Adipose tissue (tissue), 3 donors: Measurements from ENCODE around the gene XRCC1. TPM values are rescaled to one million over a fixed set of nuclear protein-coding genes. Genes with fewer than 3 reads are reported as not detected.
"Not testable (repeated sequence)": the region's sequence is repeated elsewhere in the genome, so short reads cannot be mapped to it uniquely, and the experiment has no call there.

Experiments
- H3K27ac ChIP-seq: one replicate; pipeline ENCODE4 v1.5.1; 2013; ENCODE audit warnings: low read depth, low read length
- WGBS, 3 donors: extraction: QIAGEN DNeasy Blood & Tissue Kit; methylation state at CpG; one replicate each; pipeline ENCODE4 v1.1.7; 2013; 5-methylcytosine and 5-hydroxymethylcytosine counted together
- polyA plus RNA-seq, 3 donors: library from polyadenylated mRNA; stranded (reverse); fragments of 200-250 nt; gene quantifications; one replicate each; pipeline ENCODE4 v1.2.3, GENCODE V29; 2013
- donor health status: healthy with polysubstance abuse.
- donor health status: Bipolar disorder and iron deficiency.
- donor health status: healthy.

Gene XRCC1
- polyA plus RNA-seq, 3 donors, result 13.6 to 18.6 (median 14.2) TPM

DNA sequence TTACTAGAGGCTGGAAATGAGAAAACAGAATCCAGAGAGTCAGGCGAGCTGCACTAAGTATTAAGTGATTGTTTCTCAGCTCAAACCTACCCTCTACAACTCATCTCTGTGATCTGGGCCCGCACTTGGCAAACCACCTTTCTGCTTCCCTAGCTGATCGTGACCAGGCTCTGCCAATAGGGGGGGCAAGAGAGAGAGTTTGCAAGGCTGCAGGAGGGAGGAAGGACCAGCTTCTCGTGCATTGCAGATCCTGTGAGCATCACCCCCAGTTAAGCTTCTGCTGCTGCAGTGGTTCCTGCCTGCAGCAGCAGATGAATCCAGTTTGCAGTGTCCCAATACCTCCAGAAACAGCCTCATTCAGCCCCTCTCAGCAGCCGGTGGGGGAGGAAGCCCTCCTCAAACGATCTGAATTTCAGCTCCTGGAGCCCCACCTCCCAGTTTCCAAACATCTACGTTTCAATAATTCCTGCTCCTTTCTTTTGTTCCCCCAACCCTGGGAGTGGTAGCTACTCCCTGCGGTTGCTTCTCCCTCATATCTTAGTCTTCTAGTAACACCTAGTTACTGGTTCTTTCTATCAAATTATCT is 20.0 kb downstream of the XRCC1 start:
- no peak overlapping the region for H3K27ac ChIP-seq
- WGBS, 3 donors, result 34 to 43% (median 36%) methylated on average over 8 of the region's 8 CpGs

DNA sequence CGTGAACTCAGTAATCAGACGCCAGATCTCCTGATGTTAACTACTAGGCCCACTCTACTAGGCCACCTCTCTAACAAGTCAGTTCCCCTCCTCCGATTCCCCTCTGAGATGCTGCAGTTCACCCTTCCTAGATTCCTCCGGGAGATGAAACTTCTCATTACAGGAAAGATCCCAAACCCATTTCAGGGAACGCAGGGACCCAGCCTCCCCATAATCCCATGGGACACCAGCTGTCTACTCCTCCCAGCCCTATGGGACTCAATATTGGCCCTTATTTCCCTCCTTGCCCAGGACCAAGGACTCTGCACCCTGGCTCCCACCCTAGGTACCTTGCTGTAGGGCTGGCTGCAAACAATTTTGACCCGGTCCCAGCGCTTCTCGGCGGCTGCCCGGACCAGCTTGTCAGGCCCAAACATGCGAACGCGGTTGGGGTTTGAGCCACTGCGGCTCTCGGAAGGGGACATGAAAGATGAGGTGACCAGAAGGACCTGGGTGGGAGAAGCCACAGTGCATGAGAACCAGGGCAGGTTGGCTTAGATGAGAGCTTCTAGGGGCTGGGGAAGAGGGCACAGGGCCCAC is 20.9 kb downstream of the XRCC1 start:
- WGBS, 3 donors, result 92 to 99% (median 95%) methylated on average over 15 of the region's 15 CpGs

DNA sequence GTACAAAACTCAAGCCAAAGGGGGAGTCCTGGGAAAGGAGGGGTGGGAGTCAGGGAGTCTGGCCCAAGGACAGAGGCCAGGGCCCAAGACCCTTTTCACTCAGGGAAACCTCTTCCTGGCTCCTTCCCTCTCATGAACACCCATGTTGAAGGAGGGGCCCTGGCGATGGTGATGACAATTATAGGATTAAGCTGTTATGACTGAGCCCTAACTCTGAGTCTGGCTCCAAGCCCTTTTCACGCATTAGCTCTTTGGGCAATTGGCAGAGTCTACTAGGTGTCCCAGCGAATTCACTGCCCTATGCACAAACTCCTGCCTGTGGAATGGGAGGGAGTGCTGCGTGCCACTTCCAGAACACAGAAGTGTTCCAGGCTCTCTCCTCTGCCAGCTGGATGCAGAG is 21.7 kb downstream of the XRCC1 start:
- no peak overlapping the region for H3K27ac ChIP-seq
- WGBS, 3 donors, result 77 to 92% (median 81%) methylated on average over 4 of the region's 4 CpGs

More for the DNA sequence above, 20.9 kb downstream of the XRCC1 start:
- no peak overlapping the region for H3K27ac ChIP-seq

DNA sequence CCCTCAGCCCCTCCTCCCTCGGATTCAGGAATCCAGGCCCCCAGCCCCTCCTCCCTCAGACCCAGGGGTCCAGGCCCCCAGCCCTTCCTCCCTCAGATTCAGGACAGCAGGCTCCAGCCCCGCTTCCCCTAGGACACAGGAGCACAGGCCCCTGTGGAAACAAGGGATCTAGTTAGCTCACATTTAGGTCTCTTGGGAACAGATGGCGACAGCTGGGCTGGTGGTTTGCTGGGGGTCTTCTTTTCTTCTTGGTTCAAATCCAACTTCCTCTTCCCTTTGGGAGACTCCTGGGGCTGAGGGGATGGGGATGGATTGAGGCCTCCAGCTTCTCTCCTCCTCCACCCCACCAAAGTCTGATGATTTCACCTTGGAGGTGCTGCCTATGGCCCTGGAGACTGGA is 22.7 kb downstream of the XRCC1 start:
- 73 to 93% (median 79%) methylated on average over 3 of the region's 3 CpGs for WGBS, 3 donors
- H3K27ac ChIP-seq, result no peak overlapping the region

DNA sequence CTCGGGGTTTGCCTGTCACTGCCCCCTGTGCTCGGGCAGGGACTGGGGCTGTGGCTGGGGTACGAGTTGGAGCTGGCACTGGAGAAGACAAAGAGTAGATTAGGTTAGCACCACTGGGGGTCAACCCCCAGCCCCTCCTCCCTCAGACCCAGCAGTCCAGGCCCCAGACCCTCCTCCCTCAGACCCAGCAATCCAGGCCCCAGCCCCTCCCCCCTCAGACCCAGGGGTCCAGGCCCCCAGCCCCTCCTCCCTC is 23.2 kb downstream of the XRCC1 start:
- H3K27ac ChIP-seq, result no peak overlapping the region
- 89 to 92% (median 91%) methylated on average over 3 of the region's 3 CpGs for WGBS, 3 donors

DNA sequence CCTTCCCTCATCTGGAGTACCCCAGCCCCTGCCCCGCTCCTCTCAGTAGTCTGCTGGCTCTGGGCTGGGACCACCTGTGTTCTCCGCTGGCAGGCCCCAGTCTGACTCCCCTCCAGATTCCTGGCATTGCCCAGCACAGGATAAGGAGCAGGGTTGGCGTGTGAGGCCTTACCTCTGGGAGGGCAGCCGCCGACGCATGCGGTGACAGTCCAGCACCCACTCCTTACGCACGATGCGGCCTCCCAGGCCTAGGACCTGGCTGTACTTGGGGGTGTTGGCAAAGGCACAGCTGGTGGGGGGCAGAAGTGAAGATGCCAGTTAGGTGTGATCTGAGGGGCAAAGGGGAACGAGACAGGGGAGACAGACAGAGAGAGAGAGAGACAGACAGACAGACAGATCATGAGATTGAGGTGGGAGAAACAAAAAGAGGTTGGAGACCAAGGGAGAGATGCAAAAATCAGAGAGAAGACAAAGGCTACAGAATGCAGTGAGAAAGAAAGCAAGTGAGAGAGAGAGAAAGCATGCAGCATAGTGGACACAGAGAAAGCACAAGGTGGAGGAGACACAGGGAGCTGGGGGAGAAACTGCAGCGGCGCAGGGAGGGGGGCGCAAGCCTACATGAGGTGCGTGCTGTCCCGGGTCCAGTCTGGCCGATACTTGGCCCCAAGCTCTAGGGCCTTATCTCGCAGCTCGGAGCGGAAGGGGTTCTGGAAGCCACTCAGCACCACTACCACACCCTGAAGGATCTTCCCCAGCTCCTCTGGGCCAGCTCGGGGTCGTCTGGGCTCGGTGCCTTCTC is 23.7 kb downstream of the XRCC1 start:
- H3K27ac ChIP-seq, result no peak overlapping the region
- 90 to 95% (median 94%) methylated on average over 22 to 23 of the region's 23 CpGs for WGBS, 3 donors

DNA sequence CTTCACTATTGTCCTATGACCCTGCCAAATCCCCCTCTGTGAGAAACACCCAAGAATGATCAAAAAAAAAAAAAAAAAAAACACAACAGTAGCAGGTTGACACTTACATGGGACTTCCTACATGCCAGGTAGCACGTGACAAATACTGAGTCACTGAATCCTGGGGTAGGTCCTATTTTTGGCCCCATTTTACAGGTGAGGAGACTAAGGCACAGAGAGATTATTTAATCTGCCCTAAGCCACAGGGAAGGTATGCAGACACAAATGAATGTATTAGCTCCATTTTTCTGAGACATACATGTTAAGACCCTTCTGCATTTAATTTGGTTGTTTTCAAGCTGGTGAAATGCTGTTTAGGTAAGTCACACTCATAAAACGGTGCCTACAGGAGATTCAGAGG is 26.6 kb downstream of the XRCC1 start:
- WGBS, 3 donors, result 86 to 89% (median 86%) methylated on average over 2 of the region's 2 CpGs
- H3K27ac ChIP-seq, result no peak overlapping the region

- WGBS, 3 donors, result 89 to 100% (median 90%) methylated on average over 5 to 17 of the region's 24 CpGs
- H3K27ac ChIP-seq, result not testable (repeated sequence)
These were observed 27.4 kb downstream of the XRCC1 start for GRCh38 chr19:43547926-43548325.

- H3K27ac ChIP-seq, result no peak overlapping the region
- WGBS, 3 donors, result 97 to 100% (median 100%) methylated on average over 3 of the region's 3 CpGs
These were observed 28.7 kb downstream of the XRCC1 start for GRCh38 chr19:43546581-43546980.

GRCh38 chr19:43545981-43546380 is 29.3 kb downstream of the XRCC1 start:
- 79 to 86% (median 80%) methylated on average over 2 of the region's 2 CpGs for WGBS, 3 donors
- H3K27ac ChIP-seq, result no peak overlapping the region

- H3K27ac ChIP-seq, result no peak overlapping the region
- WGBS, 3 donors, result 90 to 91% (median 91%) methylated on average over 5 of the region's 5 CpGs
These were observed 30.1 kb downstream of the XRCC1 start for GRCh38 chr19:43545276-43545675.

GRCh38 chr19:43544077-43544476 is 31.2 kb downstream of the XRCC1 start:
- H3K27ac ChIP-seq, result no peak overlapping the region
- 94 to 95% (median 94%) methylated on average over 9 of the region's 9 CpGs for WGBS, 3 donors

DNA sequence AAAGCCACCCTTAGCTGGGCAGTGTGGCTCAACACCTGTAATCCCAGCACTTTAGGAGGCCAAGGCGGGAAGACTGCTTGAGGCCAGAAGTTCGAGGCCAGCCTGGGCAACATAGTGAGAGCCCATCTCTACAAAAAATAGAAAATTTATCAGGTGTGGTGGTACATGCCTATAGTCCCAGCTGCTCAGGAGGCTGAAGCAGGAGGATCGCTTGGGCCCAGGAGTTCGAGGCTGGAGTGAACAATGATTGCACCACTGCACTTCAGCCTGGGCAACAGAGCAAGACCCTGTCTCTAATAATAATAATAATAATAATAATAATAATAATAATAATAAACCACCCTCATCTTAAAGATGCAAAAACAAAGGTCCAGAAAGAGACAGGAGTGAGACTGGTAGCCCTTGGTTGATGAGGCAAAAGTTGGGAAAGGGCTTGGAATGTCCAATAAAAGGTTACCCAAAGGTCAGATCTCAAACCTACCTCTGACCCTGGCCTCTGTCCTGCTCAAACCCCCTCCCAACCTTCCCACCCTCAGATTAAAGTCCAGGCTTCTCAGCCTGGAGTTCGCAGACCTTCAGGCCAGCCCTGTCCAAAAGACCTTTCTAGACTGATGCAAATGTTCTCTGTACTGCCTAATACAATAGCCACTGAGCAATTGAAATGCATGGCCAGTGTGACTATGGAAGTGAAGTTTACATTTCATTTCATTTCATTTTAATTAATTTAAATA is 33.2 kb downstream of the XRCC1 start:
- H3K27ac ChIP-seq, result no peak overlapping the region
- 95 to 98% (median 97%) methylated on average over 5 of the region's 5 CpGs for WGBS, 3 donors

DNA sequence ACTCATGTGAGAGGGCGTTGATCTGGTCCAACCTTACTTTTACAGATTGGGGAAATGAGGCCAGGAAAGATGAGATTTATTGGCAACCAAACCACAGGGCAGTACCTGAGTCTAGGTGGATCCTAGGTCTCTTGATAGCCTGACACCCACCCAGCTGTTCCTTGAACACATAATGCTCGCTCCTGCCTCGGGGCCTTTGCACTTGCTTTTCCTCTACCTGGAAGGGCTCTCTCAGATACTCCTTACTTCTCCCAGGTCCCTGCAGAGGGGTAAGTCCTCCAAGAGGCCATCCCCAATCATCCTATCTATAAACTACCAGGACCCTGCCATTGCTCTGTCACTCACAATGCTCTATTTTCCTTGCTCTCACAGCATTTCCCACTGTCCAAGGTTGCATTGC is 34.9 kb downstream of the XRCC1 start:
- 93 to 96% (median 96%) methylated on average over 3 of the region's 3 CpGs for WGBS, 3 donors
- H3K27ac ChIP-seq, result no peak overlapping the region

- no peak overlapping the region for H3K27ac ChIP-seq
These were observed 36.4 kb downstream of the XRCC1 start for GRCh38 chr19:43538922-43539321.

- 43 to 73% (median 71%) methylated on average over 51 to 62 of the region's 62 CpGs for WGBS, 3 donors
- H3K27ac ChIP-seq, result no peak overlapping the region
These were observed 40.2 kb downstream of the XRCC1 start for GRCh38 chr19:43534816-43535761.

- 16 to 34% (median 28%) methylated on average over 17 of the region's 17 CpGs for WGBS, 3 donors
- no peak overlapping the region for H3K27ac ChIP-seq
These were observed 41.0 kb downstream of the XRCC1 start for GRCh38 chr19:43534305-43534815.
